ENCODE measurements around the gene BSPRY.

GRCh38 chr9:113390192-113390960 lies 41.0 kb downstream of the BSPRY start:
- no peak for TF ChIP-seq EP300 (IDR thresholded peaks at IDR 0.05; ENCODE audit: low read depth)
- no peak for TF ChIP-seq CTCF (IDR thresholded peaks at IDR 0.05)
- TF ChIP-seq POLR2A (IDR thresholded peaks at IDR 0.05), result no peak

Data from transverse colon (tissue), 3 donors.